H1 (cell line): Measurements from ENCODE around the gene HAVCR1. TPM values are rescaled to one million over a fixed set of nuclear protein-coding genes. Genes with fewer than 3 reads are reported as not detected.

Source experiments
- CTCF ChIA-PET: fragments of 300-600 bp; sonication (Branson Sonifier 250); formaldehyde crosslinking; loops from one replicate; lab custom pipeline; 2021; ENCODE audit not compliant: partially characterized antibody; lab: Charles Lee
- POLR2A ChIA-PET: fragments of 300-600 bp; sonication (Branson Sonifier 250); formaldehyde crosslinking; loops from one replicate; lab custom pipeline; 2021; ENCODE audit warnings: inconsistent platforms; ENCODE audit not compliant: partially characterized antibody; lab: Charles Lee
- DNase-seq, 2 experiments: peaks; one replicate each; pipeline versions ENCODE4 v3.0.0 to v3.0.0-alpha.2; 2010 to 2022; ENCODE audit warnings: low spot score in 2 of 2, low read depth in 1 of 2, mixed read lengths in 1 of 2
- FAIRE-seq: peaks from 2 replicates; lab custom pipeline; 2011; peaks lifted over from hg19 to GRCh38; lab: Jason Lieb, UNC
- H2AFZ ChIP-seq: 2 replicates; pipeline ENCODE4 v1.8.1; 2012; ENCODE audit warnings: low read length, inconsistent platforms
- H2AK5ac ChIP-seq: 2 replicates; pipeline ENCODE4 v1.6.1; 2013; ENCODE audit warnings: low read depth, low read length
- H2BK120ac ChIP-seq: replicated peaks from 2 replicates; pipeline ENCODE3; 2013; ENCODE audit warnings: low read depth, low read length, inconsistent platforms
- H2BK12ac ChIP-seq: 2 replicates; pipeline ENCODE4 v1.6.1; 2013; ENCODE audit warnings: low read depth, low read length
- H2BK15ac ChIP-seq: 2 replicates; pipeline ENCODE4 v1.6.1; 2013; ENCODE audit warnings: low read length
- H2BK20ac ChIP-seq: 2 replicates; pipeline ENCODE4 v1.6.1; 2013; ENCODE audit warnings: low read length
- H2BK5ac ChIP-seq: 2 replicates; pipeline ENCODE4 v1.6.1; 2013; ENCODE audit warnings: low read depth, low read length
- H3K14ac ChIP-seq: 2 replicates; pipeline ENCODE4 v1.6.1; 2013; ENCODE audit warnings: inconsistent platforms; ENCODE audit not compliant: insufficient read length
- H3K18ac ChIP-seq: 2 replicates; pipeline ENCODE4 v1.6.1; 2013; ENCODE audit warnings: low read length; ENCODE audit errors: extremely low read depth
- H3K23ac ChIP-seq: 2 replicates; pipeline ENCODE4 v1.6.1; 2013; ENCODE audit warnings: inconsistent platforms; ENCODE audit not compliant: insufficient read length
- H3K23me2 ChIP-seq: 2 replicates; pipeline ENCODE4 v1.6.1; 2013; ENCODE audit warnings: low read depth, low read length
- H3K27ac ChIP-seq: 2 replicates; pipeline ENCODE4 v1.6.1; 2011; ENCODE audit warnings: low read depth, low read length, inconsistent platforms
- H3K27me3 ChIP-seq, 4 experiments: replicated peaks in 1 of 4; 1 replicate in 1 of 4; 2 replicates in 3 of 4; pipeline versions ENCODE4 v1.6.1 to v1.8.1; 2011 to 2013; ENCODE audit warnings: low read length in 3 of 4, mild to moderate bottlenecking in 3 of 4, inconsistent platforms in 2 of 4, mixed read lengths in 2 of 4, moderate library complexity in 1 of 4; ENCODE audit not compliant: control insufficient read depth in 3 of 4, insufficient read depth in 3 of 4; ENCODE audit errors: extremely low read depth in 1 of 4
- H3K36me3 ChIP-seq, 4 experiments: 2 replicates each; pipeline versions ENCODE4 v1.6.1 to v1.8.1; 2011 to 2013; ENCODE audit warnings: mild to moderate bottlenecking in 4 of 4, low read length in 3 of 4, moderate library complexity in 2 of 4, control low read depth in 1 of 4, inconsistent platforms in 1 of 4; ENCODE audit not compliant: insufficient read depth in 4 of 4, control insufficient read depth in 2 of 4
- H3K4ac ChIP-seq: replicated peaks from 2 replicates; pipeline ENCODE3; 2013; ENCODE audit warnings: low read length, low read depth, mixed read lengths, inconsistent platforms; ENCODE audit not compliant: insufficient read length
- H3K4me1 ChIP-seq, 4 experiments: replicated peaks in 1 of 4; 1 replicate in 1 of 4; 2 replicates in 3 of 4; pipeline versions ENCODE4 v1.6.1 to v1.8.1; 2011 to 2013; ENCODE audit warnings: low read length in 3 of 4, inconsistent platforms in 2 of 4, mixed read lengths in 1 of 4; ENCODE audit not compliant: insufficient read depth in 4 of 4, control insufficient read depth in 3 of 4
- H3K4me2 ChIP-seq, 2 experiments: 2 replicates each; pipeline versions ENCODE4 v1.6.1 to v1.8.1; 2011 to 2013; ENCODE audit warnings: low read depth in 2 of 2, low read length in 2 of 2, control low read depth in 1 of 2, inconsistent platforms in 1 of 2, mild to moderate bottlenecking in 1 of 2; ENCODE audit not compliant: insufficient read depth in 1 of 2
- H3K4me3 ChIP-seq, 4 experiments: fragments of 200-600, 300-600 bp in 1 of 4; sonication (generic), shearing (Covaris generic), sonication (Bioruptor Twin) in 1 of 4; 2 replicates each; pipeline versions ENCODE4 v1.5.1 to v1.8.1; 2011 to 2016; ENCODE audit warnings: low read length in 4 of 4, low read depth in 3 of 4, control low read depth in 2 of 4, inconsistent platforms in 2 of 4, mild to moderate bottlenecking in 2 of 4, mixed read lengths in 1 of 4, moderate library complexity in 1 of 4; ENCODE audit not compliant: insufficient read depth in 2 of 4; ENCODE audit errors: extremely low read depth in 1 of 4
- H3K56ac ChIP-seq: replicated peaks from 2 replicates; pipeline ENCODE3; 2013; ENCODE audit warnings: low read depth, mild to moderate bottlenecking, mixed read lengths, low read length, inconsistent platforms; ENCODE audit not compliant: insufficient read length
- H3K79me1 ChIP-seq: 2 replicates; pipeline ENCODE4 v1.6.1; 2013; ENCODE audit warnings: low read depth, low read length, control low read depth
- H3K79me2 ChIP-seq, 2 experiments: 2 replicates each; pipeline versions ENCODE4 v1.6.1 to v1.8.1; 2012 to 2013; ENCODE audit warnings: low read length in 2 of 2, mild to moderate bottlenecking in 2 of 2, inconsistent platforms in 1 of 2; ENCODE audit not compliant: insufficient read depth in 2 of 2, control insufficient read depth in 1 of 2
- H3K9ac ChIP-seq, 4 experiments: replicated peaks in 1 of 4; 1 replicate in 1 of 4; 2 replicates in 3 of 4; pipeline versions ENCODE4 v1.6.1 to v1.8.1; 2011 to 2013; ENCODE audit warnings: low read depth in 3 of 4, low read length in 3 of 4, control low read depth in 2 of 4, mild to moderate bottlenecking in 2 of 4, moderate library complexity in 2 of 4, inconsistent platforms in 1 of 4; ENCODE audit errors: extremely low read depth in 1 of 4
- H3K9me3 ChIP-seq, 2 experiments: 2 replicates each; pipeline versions ENCODE4 v1.6.1 to v1.8.1; 2012 to 2013; ENCODE audit warnings: mild to moderate bottlenecking in 2 of 2, moderate library complexity in 2 of 2, control low read depth in 1 of 2, inconsistent platforms in 1 of 2, low read depth in 1 of 2, low read length in 1 of 2, mixed read lengths in 1 of 2; ENCODE audit not compliant: insufficient read depth in 2 of 2
- H4K20me1 ChIP-seq, 2 experiments: replicated peaks in 1 of 2; 2 replicates each; pipeline versions ENCODE3 to v1.8.1; 2011 to 2013; ENCODE audit warnings: inconsistent platforms in 2 of 2, low read length in 2 of 2, mild to moderate bottlenecking in 1 of 2; ENCODE audit not compliant: insufficient read depth in 2 of 2, control insufficient read depth in 1 of 2
- H4K5ac ChIP-seq: 2 replicates; pipeline ENCODE4 v1.6.1; 2013; ENCODE audit warnings: low read length, low read depth, mixed read lengths, inconsistent platforms; ENCODE audit not compliant: insufficient read length
- H4K8ac ChIP-seq: 2 replicates; pipeline ENCODE4 v1.8.0; 2013; ENCODE audit warnings: mild to moderate bottlenecking, moderate library complexity, low read length, inconsistent platforms; ENCODE audit not compliant: insufficient read depth; ENCODE audit errors: extremely low read depth
- H4K91ac ChIP-seq: replicated peaks from 2 replicates; pipeline ENCODE3; 2013; ENCODE audit warnings: low read length, mixed read lengths, inconsistent platforms; ENCODE audit not compliant: insufficient read length
- BRCA1 ChIP-seq: IDR thresholded peaks from 2 replicates; pipeline ENCODE4 v1.6.1; 2012; ENCODE audit warnings: low read depth, low read length, improper control_type of control experiment
- CBX5 ChIP-seq: fragments of 300-800, 300-1000 bp; sonication (generic); IDR thresholded peaks from 2 replicates; pipeline ENCODE4 v1.7.1; 2016; ENCODE audit warnings: antibody characterized with exemption, low read length, low read depth
- FOSL1 ChIP-seq: IDR thresholded peaks from 2 replicates; pipeline ENCODE4 v1.6.1; 2011; ENCODE audit warnings: mild to moderate bottlenecking, low read depth, low read length, moderate library complexity; ENCODE audit not compliant: insufficient read depth
- HDAC2 ChIP-seq, 2 experiments: fragments of 300-600 bp in 1 of 2; sonication (generic) in 1 of 2; IDR thresholded peaks; 2 replicates each; pipeline ENCODE4 v1.6.1; 2011 to 2012; ENCODE audit warnings: low read depth in 2 of 2, low read length in 2 of 2, mild to moderate bottlenecking in 2 of 2, moderate library complexity in 2 of 2, borderline replicate concordance in 1 of 2, inconsistent platforms in 1 of 2
- JUN ChIP-seq: IDR thresholded peaks from 2 replicates; pipeline ENCODE4 v1.6.1; 2011; ENCODE audit warnings: low read depth, mild to moderate bottlenecking, improper control_type of control experiment, low read length
- JUND ChIP-seq: IDR thresholded peaks from 2 replicates; pipeline ENCODE4 v1.6.1; 2011; ENCODE audit warnings: mild to moderate bottlenecking, improper control_type of control experiment, low read length
- NRF1 ChIP-seq: IDR thresholded peaks from 2 replicates; pipeline ENCODE4 v1.6.1; 2011; ENCODE audit warnings: mild to moderate bottlenecking, low read depth, low read length, improper control_type of control experiment
- POU5F1 ChIP-seq: IDR thresholded peaks from 2 replicates; pipeline ENCODE4 v1.6.1; 2011; ENCODE audit warnings: low read depth, mild to moderate bottlenecking, low read length, moderate library complexity
- RBBP5 ChIP-seq: IDR thresholded peaks from 2 replicates; pipeline ENCODE4 v1.7.1; 2012; ENCODE audit warnings: low read depth, mild to moderate bottlenecking, inconsistent platforms, low read length, moderate library complexity, borderline replicate concordance
- SIX5 ChIP-seq: IDR thresholded peaks from 2 replicates; pipeline ENCODE4 v1.6.1; 2011; ENCODE audit warnings: mild to moderate bottlenecking, low read depth, low read length
- SRF ChIP-seq: IDR thresholded peaks from 2 replicates; pipeline ENCODE4 v1.6.1; 2011; ENCODE audit warnings: mild to moderate bottlenecking, low read depth, low read length, moderate library complexity
- TAF7 ChIP-seq: optimal IDR thresholded peaks from 2 replicates; pipeline ENCODE3; 2011; ENCODE audit warnings: low read depth, mild to moderate bottlenecking, inconsistent platforms, low read length, moderate library complexity, borderline replicate concordance
- TBP ChIP-seq: IDR thresholded peaks from 2 replicates; pipeline ENCODE4 v1.6.1; 2011; ENCODE audit warnings: low read depth, low read length, improper control_type of control experiment
- TCF12 ChIP-seq: IDR thresholded peaks from 2 replicates; pipeline ENCODE4 v1.6.1; 2011; ENCODE audit warnings: low read depth, mild to moderate bottlenecking, low read length
- WGBS, 2 experiments: shearing (Covaris generic) in 1 of 2; methylation state at CpG; one replicate each; pipeline versions ENCODE4 v1.1.6 to v1.1.7; 2013 to 2015; ENCODE audit warnings: low lambda C conversion rate in 2 of 2, mixed read lengths in 2 of 2, inconsistent platforms in 1 of 2, low coverage in 1 of 2, missing lambda C conversion rate in 1 of 2; ENCODE audit not compliant: insufficient replicate concordance in 2 of 2, insufficient coverage in 1 of 2, insufficient read length in 1 of 2; ENCODE audit errors: extremely low coverage in 1 of 2, missing lambda C conversion rate in 1 of 2; 5-methylcytosine and 5-hydroxymethylcytosine counted together
- polyA plus RNA-seq, 7 experiments: library from polyadenylated mRNA; depleted of rRNA in 3 of 7; stranded (reverse) in 5 of 7; unstranded in 2 of 7; fragments of >200 nt in 5 of 7; fragments of 200-250 nt in 2 of 7; gene quantifications; 1 replicate in 5 of 7; 2 replicates in 1 of 7; 4 replicates in 1 of 7; pipeline versions ENCODE4 v1.2.1 to v1.2.3, GENCODE V29; 2011 to 2013; ENCODE audit warnings: missing spikeins in 2 of 7, mixed read lengths in 2 of 7
- total RNA-seq: library from RNA; stranded (reverse); fragmentation: NEBNext Ultra II Directional; extraction: Animal tissue kit (Norgen Biotek cat#: 25700); gene quantifications from 2 replicates; pipeline ENCODE4 v1.2.1, GENCODE V29; 2021

HAVCR1 gene
- total and polyA plus RNA-seq, 2 of the 8 experiments (the other 6 are each of a cell fraction or from before 2014, with no cell fraction given), result not detected

DNA sequence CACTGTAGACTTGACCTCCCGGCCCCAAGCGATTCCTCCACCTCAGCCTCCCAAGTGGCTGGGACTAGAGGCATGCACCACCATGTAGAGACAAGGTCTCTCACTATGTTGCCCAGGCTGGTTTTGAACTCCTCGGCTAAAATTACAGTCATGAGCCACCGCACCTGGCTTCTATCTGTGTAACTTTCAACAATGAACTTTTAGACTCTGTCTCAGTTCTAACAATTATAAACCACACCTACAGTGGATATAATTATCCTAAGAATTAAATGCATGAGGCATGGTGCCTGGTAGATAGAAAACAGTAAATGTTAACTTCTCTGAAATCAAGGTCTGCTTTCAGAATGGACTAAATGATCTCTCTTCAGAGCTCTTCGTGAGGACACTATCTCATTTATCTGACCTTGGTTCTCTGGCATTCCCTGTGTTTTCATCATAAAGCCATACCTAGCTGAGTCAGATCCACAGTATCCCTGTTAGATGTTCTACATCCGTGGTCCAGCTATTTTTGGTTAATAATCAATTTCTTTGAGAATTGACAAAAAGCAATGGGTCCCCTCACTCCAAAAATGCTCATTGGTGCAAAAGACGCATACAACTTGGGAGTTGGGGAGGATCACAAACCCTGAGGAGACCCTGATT lies 7.2 kb downstream of the HAVCR1 start:
- no peak for FAIRE-seq
- Histone ChIP-seq H3K79me1 (no peaks in the 10 kb centered on the region), H4K91ac (no peak overlapping the region), H2BK20ac (no peak overlapping the region), H3K23me2 (no peaks in the 10 kb centered on the region), H2BK12ac (no peak overlapping the region), H2BK120ac (no peak overlapping the region), H3K23ac (no peak overlapping the region), H4K5ac (no peak overlapping the region), H2BK5ac (no peak overlapping the region), H4K20me1 (no peaks in the 10 kb centered on the region), H3K56ac (no peak overlapping the region), H3K36me3 (no peaks in the 10 kb centered on the region), H3K4me1 (peaks cover 0 to 8% (median 1%) of the 10 kb centered on the region in 4 experiments; a peak in 3 of 7 replicates), H3K18ac (no peak overlapping the region), H2AFZ (no peak overlapping the region), H3K4me2 (no peak overlapping the region), H2AK5ac (no peak overlapping the region), H3K27me3 (no peaks in the 10 kb centered on the region), H3K9me3 (no peaks in the 10 kb centered on the region), H3K14ac (no peak overlapping the region), H3K27ac (no peak overlapping the region), H3K4me3 (no peak overlapping the region), H3K9ac (no peak overlapping the region), H3K4ac (no peak overlapping the region), H4K8ac (no peak overlapping the region), H2BK15ac (no peak overlapping the region), H3K79me2 (no peaks in the 10 kb centered on the region)
- POLR2A ChIA-PET, result no interaction called here
- CTCF ChIA-PET, result interaction anchor here (2.0 kb wide), 1 partner anchor 24 kb away, joined by 7 read pairs; no protein-coding TSS in a partner anchor
- DNase-seq, result no peak
- WGBS, 2 experiments, result 82% methylated on average over 7 of the region's 7 CpGs; no CpG with 5 or more reads in 1 of the 2 experiments
- TF ChIP-seq RBBP5, result no peak
- no peak for TF ChIP-seq POU5F1
- TF ChIP-seq JUND, result no peak
- TF ChIP-seq TBP, result no peak
- TF ChIP-seq NRF1, result no peak
- TF ChIP-seq FOSL1, result no peak
- no peak for TF ChIP-seq TCF12
- TF ChIP-seq SRF, result no peak
- no peak for TF ChIP-seq JUN
- TF ChIP-seq CBX5, result no peak
- TF ChIP-seq TAF7, result no peak
- no peak for TF ChIP-seq SIX5
- no peak for TF ChIP-seq HDAC2 (IDR thresholded peaks at IDR 0.05; ENCODE audit: borderline replicate concordance in 1 of 2, low read depth in 2 of 2, low read length in 2 of 2)
- no peak for TF ChIP-seq BRCA1
